ENCODE results near the gene EEF2KMT.

Gene EEF2KMT

GRCh38 chr16:5040451-5040850, 57.1 kb downstream of the EEF2KMT start:
- DNase-seq: no peak

- DNase-seq: no peak
These were observed 61.1 kb downstream of the EEF2KMT start for GRCh38 chr16:5036228-5037156.

GRCh38 chr16:5035909-5036227, 61.7 kb downstream of the EEF2KMT start:
- no peak for DNase-seq
